IPS DF 4.7 (cell line): ENCODE results near the gene MYH7.

Source experiments
- DNase-seq: peaks from one replicate; pipeline ENCODE4 v3.0.0-alpha.2; 2013; ENCODE audit warnings: low spot score; ENCODE audit errors: extremely low read depth

The MYH7 gene

GRCh38 chr14:23373041-23373440 is 62.4 kb downstream of the MYH7 start:
- no peak for DNase-seq

GRCh38 chr14:23372509-23372908 is 63.0 kb downstream of the MYH7 start, which contains the start of gene IL25:
Gene IL25, plus strand, starts transcription at chr14:23372809.
- DNase-seq: no peak

GRCh38 chr14:23371865-23372264 is 63.6 kb downstream of the MYH7 start:
- no peak for DNase-seq

GRCh38 chr14:23370221-23370620 is 65.2 kb downstream of the MYH7 start:
- DNase-seq: no peak

GRCh38 chr14:23366426-23366921 is 69.0 kb downstream of the MYH7 start:
- no peak for DNase-seq

GRCh38 chr14:23365732-23366425 is 69.6 kb downstream of the MYH7 start:
- no peak for DNase-seq

- no peak for DNase-seq
These were observed 70.3 kb downstream of the MYH7 start, which contains the start of gene EFS for GRCh38 chr14:23365036-23365731. Gene EFS, minus strand, starts transcription at chr14:23365172. Its CDS starts 147 bp downstream, at chr14:23365025.

GRCh38 chr14:23364164-23365035 is 71.1 kb downstream of the MYH7 start:
- DNase-seq: no peak
